ENCODE results near the gene ATP6AP2.

The ATP6AP2 gene

GRCh38 chrX:40603446-40603845 is 22.7 kb downstream of the ATP6AP2 start:
- no peak for DNase-seq (ENCODE audit: extremely low read depth, low read depth)
- H3K4me3 ChIP-seq (replicated peaks; ENCODE audit: low read depth, low read length): no peak overlapping the region
- no peak for TF ChIP-seq CTCF (IDR thresholded peaks at IDR 0.05; ENCODE audit: low read depth, low read length, missing control alignments)

GRCh38 chrX:40607381-40607780 is 26.6 kb downstream of the ATP6AP2 start:
- no peak overlapping the region for H3K4me3 ChIP-seq (replicated peaks; ENCODE audit: low read depth, low read length)
- TF ChIP-seq CTCF (IDR thresholded peaks at IDR 0.05; ENCODE audit: low read depth, low read length, missing control alignments): no peak

GRCh38 chrX:40612511-40612910 is 31.7 kb downstream of the ATP6AP2 start:
- H3K4me3 ChIP-seq (replicated peaks; ENCODE audit: low read depth, low read length): no peak overlapping the region
- no peak for DNase-seq (ENCODE audit: extremely low read depth, low read depth)
- no peak for TF ChIP-seq CTCF (IDR thresholded peaks at IDR 0.05; ENCODE audit: low read depth, low read length, missing control alignments)

More at GRCh38 chrX:40607381-40607780, 26.6 kb downstream of the ATP6AP2 start:
- no peak for DNase-seq (ENCODE audit: extremely low read depth, low read depth)

- no peak for TF ChIP-seq CTCF (IDR thresholded peaks at IDR 0.05; ENCODE audit: low read depth, low read length, missing control alignments)
- H3K4me3 ChIP-seq (replicated peaks; ENCODE audit: low read depth, low read length): no peak overlapping the region
- DNase-seq (ENCODE audit: extremely low read depth, low read depth): no peak
These were observed 35.2 kb downstream of the ATP6AP2 start for GRCh38 chrX:40615976-40616375.

GRCh38 chrX:40617566-40617965 is 36.8 kb downstream of the ATP6AP2 start:
- DNase-seq (ENCODE audit: extremely low read depth, low read depth): no peak
- no peak for TF ChIP-seq CTCF (IDR thresholded peaks at IDR 0.05; ENCODE audit: low read depth, low read length, missing control alignments)
- H3K4me3 ChIP-seq (replicated peaks; ENCODE audit: low read depth, low read length): no peak overlapping the region

GRCh38 chrX:40622479-40623138 is 41.8 kb downstream of the ATP6AP2 start:
- no peak for TF ChIP-seq CTCF (IDR thresholded peaks at IDR 0.05; ENCODE audit: low read depth, low read length, missing control alignments)
- H3K4me3 ChIP-seq (replicated peaks; ENCODE audit: low read depth, low read length): no peak overlapping the region
- DNase-seq (ENCODE audit: extremely low read depth, low read depth): no peak

GRCh38 chrX:40623139-40623536 is 42.4 kb downstream of the ATP6AP2 start, which contains the start of gene MPC1L:
TSS of gene MPC1L (plus strand) at chrX:40623428. CDS start at chrX:40623566, 138 bp downstream.
- H3K4me3 ChIP-seq (replicated peaks; ENCODE audit: low read depth, low read length): no peak within 1 kb of the TSS
- DNase-seq (ENCODE audit: extremely low read depth, low read depth): no peak
- no peak for TF ChIP-seq CTCF (IDR thresholded peaks at IDR 0.05; ENCODE audit: low read depth, low read length, missing control alignments)

Data from HFF-Myc (cell line).